Measurements from ENCODE around the gene LIN7A.
A peak's percentile ranks its signal among the peaks of the same experiment; 100 is the strongest.

Gene LIN7A

GRCh38 chr12:80937391-80938238 is at the start of gene LIN7A:
Gene LIN7A (minus strand): TSS chr12:80937934. CDS start chr12:80937722, 212 bp downstream.
- DNase-seq (ENCODE audit: low read depth) = peak; percentile 19

- no peak for DNase-seq (ENCODE audit: low read depth)
Measured at GRCh38 chr12:80986224-80986623, 48.5 kb upstream of the LIN7A start.

GRCh38 chr12:80979816-80980215 is 42.1 kb upstream of the LIN7A start:
- no peak for DNase-seq (ENCODE audit: low read depth)

GRCh38 chr12:80979251-80979650 is 41.5 kb upstream of the LIN7A start:
- DNase-seq (ENCODE audit: low read depth) = no peak

GRCh38 chr12:80977346-80977745 is 39.6 kb upstream of the LIN7A start:
- DNase-seq (ENCODE audit: low read depth) = no peak

GRCh38 chr12:80968326-80968725 is 30.6 kb upstream of the LIN7A start:
- no peak for DNase-seq (ENCODE audit: low read depth)

- no peak for DNase-seq (ENCODE audit: low read depth)
Measured at GRCh38 chr12:80967565-80967964, 29.8 kb upstream of the LIN7A start.

GRCh38 chr12:80966001-80966400 is 28.3 kb upstream of the LIN7A start:
- no peak for DNase-seq (ENCODE audit: low read depth)

GRCh38 chr12:80958162-80958561 is 20.4 kb upstream of the LIN7A start:
- DNase-seq (ENCODE audit: low read depth) = no peak

GRCh38 chr12:80954857-80955520 is 17.3 kb upstream of the LIN7A start:
- no peak for DNase-seq (ENCODE audit: low read depth)

- no peak for DNase-seq (ENCODE audit: low read depth)
Measured at GRCh38 chr12:80952443-80952842, 14.7 kb upstream of the LIN7A start.

GRCh38 chr12:80946591-80946990 is 8.9 kb upstream of the LIN7A start:
- DNase-seq (ENCODE audit: low read depth) = peak; percentile 28

- DNase-seq (ENCODE audit: low read depth) = no peak
Measured at GRCh38 chr12:80943338-80943737, 5.6 kb upstream of the LIN7A start.

GRCh38 chr12:80941916-80942315 is 4.2 kb upstream of the LIN7A start:
- no peak for DNase-seq (ENCODE audit: low read depth)

GRCh38 chr12:80939231-80939950 is 1.7 kb upstream of the LIN7A start:
- peak; percentile 42 for DNase-seq (ENCODE audit: low read depth)

- DNase-seq (ENCODE audit: low read depth) = no peak
Measured at GRCh38 chr12:80938397-80938796, 663 bp upstream of the LIN7A start.

GRCh38 chr12:80936642-80937390 is 918 bp downstream of the LIN7A start:
- DNase-seq (ENCODE audit: low read depth) = peak; percentile 36

GRCh38 chr12:80936353-80936641 is 1.4 kb downstream of the LIN7A start:
- DNase-seq (ENCODE audit: low read depth) = no peak

- DNase-seq (ENCODE audit: low read depth) = no peak
Measured at GRCh38 chr12:80935111-80935510, 2.6 kb downstream of the LIN7A start.

GRCh38 chr12:80925983-80926382 is 11.8 kb downstream of the LIN7A start:
- no peak for DNase-seq (ENCODE audit: low read depth)

- DNase-seq (ENCODE audit: low read depth) = no peak
Measured at GRCh38 chr12:80925237-80925636, 12.5 kb downstream of the LIN7A start.

- no peak for DNase-seq (ENCODE audit: low read depth)
Measured at GRCh38 chr12:80924437-80924836, 13.3 kb downstream of the LIN7A start.
